GM19043 (cell line): ENCODE results near the gene TERF2IP.

ENCODE experiments used
- ATAC-seq: cut with Tn5 transposase; IDR thresholded peaks from one replicate; pipeline ENCODE4 v1.9.1; 2021; ENCODE audit warnings: low read depth; ENCODE audit not compliant: unreplicated experiment

The TERF2IP gene

DNA sequence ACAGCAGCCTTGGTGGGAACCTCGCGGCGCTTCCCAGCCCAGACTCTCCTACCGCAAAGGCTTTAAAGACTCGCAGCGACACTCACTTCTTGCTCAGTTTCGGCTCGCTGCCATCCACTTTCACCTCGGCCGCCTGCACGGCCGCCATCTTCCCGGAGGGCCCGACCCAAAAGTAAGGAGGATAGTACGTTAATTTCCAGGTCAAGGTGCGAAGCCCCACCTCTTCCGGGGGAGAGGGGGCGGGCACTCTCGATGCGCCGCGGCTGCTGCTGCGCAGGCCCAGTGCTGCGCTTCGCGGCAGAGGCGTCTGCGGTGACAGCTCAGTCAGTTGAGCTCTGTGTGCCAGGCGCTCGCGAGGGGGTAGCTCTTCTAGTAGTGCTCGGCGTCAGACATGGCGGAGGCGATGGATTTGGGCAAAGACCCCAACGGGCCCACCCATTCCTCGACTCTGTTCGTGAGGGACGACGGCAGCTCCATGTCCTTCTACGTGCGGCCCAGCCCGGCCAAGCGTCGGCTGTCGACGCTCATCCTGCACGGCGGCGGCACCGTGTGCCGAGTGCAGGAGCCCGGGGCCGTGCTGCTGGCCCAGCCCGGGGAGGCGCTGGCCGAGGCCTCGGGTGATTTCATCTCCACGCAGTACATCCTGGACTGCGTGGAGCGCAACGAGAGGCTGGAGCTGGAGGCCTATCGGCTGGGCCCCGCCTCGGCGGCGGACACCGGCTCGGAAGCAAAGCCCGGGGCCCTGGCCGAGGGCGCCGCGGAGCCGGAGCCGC lies at the start of gene TERF2IP, which contains the start of gene KARS1:
Gene TERF2IP, plus strand, starts transcription at position 282 of the 773 bp plus-strand sequence. Its CDS starts 110 bp downstream, at position 392.
Gene KARS1, minus strand, starts transcription at position 174 of the 773 bp plus-strand sequence. Its CDS starts 26 bp downstream, at position 148.
- ATAC-seq = peak; percentile 76

- ATAC-seq = no peak
Observed at GRCh38 chr16:75599452-75600277, 47.9 kb upstream of the TERF2IP start.

GRCh38 chr16:75603241-75603640 lies 44.3 kb upstream of the TERF2IP start:
- ATAC-seq = no peak

- ATAC-seq = no peak
Observed at GRCh38 chr16:75606507-75606906, 41.1 kb upstream of the TERF2IP start.

GRCh38 chr16:75614066-75614897 lies 33.3 kb upstream of the TERF2IP start:
- ATAC-seq = no peak

DNA sequence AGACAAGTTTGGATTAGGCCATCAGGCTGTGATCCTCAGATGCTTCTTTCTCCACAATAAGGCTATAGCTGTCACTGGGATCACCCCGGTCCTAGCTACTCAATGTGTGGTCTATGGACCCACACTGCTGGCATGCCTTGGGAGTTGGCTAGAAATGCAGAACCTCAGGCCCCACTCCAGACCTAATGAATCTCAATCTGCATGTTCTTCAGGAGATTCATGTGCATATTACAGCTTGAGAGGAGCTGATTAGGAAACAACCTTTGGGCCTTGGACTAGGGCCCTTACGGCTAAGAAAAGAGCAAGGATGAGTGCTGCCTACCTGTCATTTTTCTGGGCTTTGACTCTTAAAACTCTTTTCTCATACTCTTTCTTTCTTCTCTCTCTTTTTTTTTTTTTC lies 32.0 kb upstream of the TERF2IP start:
- no peak for ATAC-seq

GRCh38 chr16:75616521-75617010 lies 31.0 kb upstream of the TERF2IP start:
- ATAC-seq = no peak

- no peak for ATAC-seq
Observed at GRCh38 chr16:75617121-75617520, 30.5 kb upstream of the TERF2IP start.

DNA sequence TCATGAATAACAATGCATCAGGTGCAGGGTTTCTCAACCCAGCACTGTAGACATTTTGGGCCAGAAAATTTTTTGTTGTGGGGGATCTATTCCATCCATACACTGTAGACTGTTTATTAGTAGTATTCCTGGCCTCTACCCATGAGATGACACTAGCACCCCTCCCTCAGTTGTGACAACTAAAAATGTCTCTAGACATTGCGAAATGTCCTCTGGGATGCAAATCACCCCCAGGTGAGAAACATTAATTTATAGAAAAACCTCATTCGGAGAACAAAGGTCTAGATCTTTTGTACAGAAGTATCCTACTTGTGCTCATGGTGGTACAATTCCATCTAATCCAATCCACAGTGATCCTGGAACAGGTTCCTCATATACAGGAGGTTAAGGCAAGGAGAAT lies 28.8 kb upstream of the TERF2IP start:
- no peak for ATAC-seq

DNA sequence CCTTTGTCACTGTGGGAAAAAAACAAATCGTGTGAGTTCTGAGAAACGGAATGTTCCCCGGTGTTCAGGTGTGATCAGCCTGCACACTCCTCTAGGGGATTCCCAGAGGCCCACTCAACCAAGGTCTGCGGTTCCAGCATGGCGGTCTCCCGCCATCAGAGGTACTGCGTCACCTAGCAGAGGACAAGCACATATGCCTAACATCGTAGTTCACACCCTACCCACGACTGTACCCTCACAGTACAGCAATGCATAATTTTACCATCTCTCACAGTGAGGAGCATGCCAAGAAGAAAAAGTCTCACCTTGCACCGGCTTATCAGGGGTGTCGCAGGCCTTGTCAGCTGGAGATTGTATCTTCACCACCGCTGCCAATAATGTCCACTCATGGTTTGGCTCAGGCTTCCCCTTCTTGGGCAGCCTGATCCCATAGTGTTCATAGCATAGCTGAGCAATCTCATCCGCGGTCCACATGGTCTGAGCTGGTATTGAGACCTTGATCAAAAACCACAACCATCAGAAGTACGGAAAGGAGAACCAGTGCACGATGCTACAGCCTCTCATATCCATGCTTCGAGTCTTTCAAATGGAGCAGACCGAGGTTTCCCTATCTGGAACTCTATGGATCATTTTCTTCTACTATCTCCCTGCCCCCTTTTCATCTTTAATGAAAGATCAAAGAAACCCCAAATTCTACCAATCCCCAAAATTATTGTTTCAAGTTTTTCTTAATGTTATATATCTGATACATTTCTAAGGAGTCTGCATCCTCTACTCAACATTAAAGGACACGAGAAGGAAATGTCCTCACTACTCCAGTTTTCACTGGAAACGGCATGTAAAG lies 27.0 kb upstream of the TERF2IP start:
- ATAC-seq = no peak

DNA sequence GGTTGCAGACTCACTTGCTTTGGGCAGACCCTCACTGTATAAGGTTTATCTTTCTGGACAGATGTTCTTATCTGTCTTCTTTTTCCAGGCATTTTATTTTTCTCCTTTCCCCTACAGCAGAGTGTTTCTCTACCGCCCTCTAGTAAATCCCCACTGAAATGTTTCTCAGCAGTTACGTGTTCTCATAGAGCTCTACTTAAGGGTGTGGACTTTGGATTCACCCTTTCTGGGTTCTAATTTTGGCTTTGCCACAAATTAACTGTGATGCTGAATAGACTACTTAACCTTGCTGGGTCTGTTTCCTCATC lies 26.4 kb upstream of the TERF2IP start:
- ATAC-seq = no peak

GRCh38 chr16:75622761-75623605 lies 24.6 kb upstream of the TERF2IP start, which contains the start of gene ADAT1:
Gene ADAT1 (minus strand): TSS chr16:75623281. CDS start chr16:75620799, 2,482 bp downstream.
- peak; percentile 93 for ATAC-seq

DNA sequence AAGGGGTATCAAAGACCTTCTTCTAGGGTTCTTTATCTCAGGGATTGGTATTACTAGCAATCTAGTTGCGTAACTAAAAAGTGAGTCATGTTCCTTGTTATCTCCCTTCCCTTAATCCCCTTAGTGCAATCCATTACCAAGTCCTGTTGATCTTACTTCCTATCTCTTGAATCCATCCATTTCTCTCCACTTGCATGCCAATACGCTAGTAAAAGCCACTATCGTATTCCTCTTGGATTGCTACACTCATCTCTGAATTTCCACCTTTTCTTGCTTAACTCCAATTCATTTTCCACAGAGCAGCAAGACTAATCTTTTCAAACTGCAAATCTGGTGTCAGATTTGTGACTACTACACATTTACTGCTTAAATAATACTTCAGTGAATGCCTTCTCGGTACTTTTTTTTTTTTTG lies 22.6 kb upstream of the TERF2IP start:
- ATAC-seq = no peak

GRCh38 chr16:75626806-75627205 lies 20.8 kb upstream of the TERF2IP start:
- no peak for ATAC-seq

GRCh38 chr16:75627851-75628250 lies 19.7 kb upstream of the TERF2IP start:
- no peak for ATAC-seq

DNA sequence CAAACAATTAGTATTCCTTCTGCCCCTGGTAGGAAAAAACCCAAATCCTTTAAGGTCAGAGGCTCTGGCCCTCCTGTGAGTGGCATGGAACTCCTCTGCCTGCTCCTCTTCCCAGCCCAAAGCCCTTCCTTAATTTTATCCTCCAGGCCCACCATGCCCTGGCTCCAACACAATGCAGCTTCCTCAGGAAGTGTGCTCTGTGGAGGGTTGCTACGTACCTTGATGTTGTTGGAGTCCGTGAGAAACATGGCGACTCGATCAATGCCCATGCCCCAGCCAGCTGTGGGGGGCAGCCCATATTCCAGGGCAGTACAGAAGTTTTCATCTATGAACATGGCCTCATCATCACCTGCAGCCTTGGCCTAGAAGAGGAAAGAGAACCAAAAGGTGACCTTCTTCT lies 19.2 kb upstream of the TERF2IP start:
- no peak for ATAC-seq

DNA sequence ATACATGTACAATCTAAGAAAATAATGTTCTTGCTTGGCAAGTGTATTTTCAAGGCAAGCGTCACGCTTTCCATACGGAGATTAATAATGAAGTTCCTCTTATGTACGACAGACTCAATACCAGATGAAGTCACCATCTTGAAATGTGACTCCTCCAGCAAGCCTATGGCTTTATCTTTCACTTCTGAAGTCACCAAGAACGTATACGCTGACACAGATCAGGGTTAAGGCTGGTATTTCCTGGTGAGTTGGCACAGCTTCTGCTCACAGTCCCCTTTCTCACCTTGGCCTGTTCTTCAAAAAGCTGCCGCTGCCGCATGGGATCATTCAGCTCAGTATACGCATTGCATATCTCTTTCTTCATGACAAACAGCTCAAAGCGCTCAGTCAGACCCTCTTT lies 18.4 kb upstream of the TERF2IP start:
- ATAC-seq = no peak

GRCh38 chr16:75630052-75630451 lies 17.5 kb upstream of the TERF2IP start:
- ATAC-seq = no peak

- no peak for ATAC-seq
Observed at GRCh38 chr16:75632857-75633256, 14.7 kb upstream of the TERF2IP start.
